ENCODE measurements around the gene EFNA3. TPM values are rescaled to one million over a fixed set of nuclear protein-coding genes. Genes with fewer than 3 reads are reported as not detected.
A peak's percentile ranks its signal among the peaks of the same experiment; 100 is the strongest.

The EFNA3 gene
- total and polyA plus RNA-seq, 9 of the 15 experiments (the other 6 are each of a cell fraction or from before 2014, with no cell fraction given) = 0.59 to 7.9 (median 4.7) TPM

DNA sequence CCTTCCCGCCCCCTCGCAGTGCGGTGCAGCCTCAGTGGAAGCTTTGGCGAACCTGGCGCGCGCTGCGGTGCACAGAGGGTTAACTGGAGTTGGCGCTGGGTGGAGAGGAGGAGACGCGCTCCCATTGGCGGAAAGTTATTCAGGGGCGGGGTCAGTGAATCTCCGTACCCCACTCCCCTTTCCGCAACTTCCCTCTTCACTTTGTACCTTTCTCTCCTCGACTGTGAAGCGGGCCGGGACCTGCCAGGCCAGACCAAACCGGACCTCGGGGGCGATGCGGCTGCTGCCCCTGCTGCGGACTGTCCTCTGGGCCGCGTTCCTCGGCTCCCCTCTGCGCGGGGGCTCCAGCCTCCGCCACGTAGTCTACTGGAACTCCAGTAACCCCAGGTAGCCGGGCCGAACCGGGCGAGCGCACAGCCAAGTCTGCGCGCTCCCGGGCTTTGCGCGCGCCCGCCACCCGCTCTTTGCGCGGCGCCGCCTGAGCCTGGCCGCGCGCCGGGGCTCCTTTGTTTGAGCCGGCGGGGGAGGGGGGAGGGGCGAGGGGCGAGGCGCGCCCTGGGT lies 15.0 kb upstream of the EFNA3 start, which contains the start of gene EFNA4 (continued):
- TF ChIP-seq, protein P1, sequence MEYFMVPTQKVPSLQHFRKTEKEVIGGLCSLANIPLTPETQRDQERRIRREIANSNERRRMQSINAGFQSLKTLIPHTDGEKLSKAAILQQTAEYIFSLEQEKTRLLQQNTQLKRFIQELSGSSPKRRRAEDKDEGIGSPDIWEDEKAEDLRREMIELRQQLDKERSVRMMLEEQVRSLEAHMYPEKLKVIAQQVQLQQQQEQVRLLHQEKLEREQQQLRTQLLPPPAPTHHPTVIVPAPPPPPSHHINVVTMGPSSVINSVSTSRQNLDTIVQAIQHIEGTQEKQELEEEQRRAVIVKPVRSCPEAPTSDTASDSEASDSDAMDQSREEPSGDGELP (CRISPR knock-in tag; IDR thresholded peaks at IDR 0.05; ENCODE audit: borderline replicate concordance) = peak; percentile 13; the same call in 1 of the 2 replicates
- TF ChIP-seq ATF7 (IDR thresholded peaks at IDR 0.05) (peak; percentile 63), HCFC1 (IDR thresholded peaks at IDR 0.05; ENCODE audit: low read depth, low read length) (no peak), LARP7 (IDR thresholded peaks at IDR 0.05) (no peak; the same call in 1 of the 2 replicates), ZNF778 (CRISPR knock-in tag; IDR thresholded peaks at IDR 0.05) (no peak), SLC30A9 (CRISPR knock-in tag; IDR thresholded peaks at IDR 0.05) (no peak), NUFIP1 (IDR thresholded peaks at IDR 0.05; ENCODE audit: partially characterized antibody) (no peak), E2F8 (IDR thresholded peaks at IDR 0.05; ENCODE audit: low read depth, partially characterized antibody) (peak; percentile 69), HNRNPLL (IDR thresholded peaks at IDR 0.05; ENCODE audit: low read depth, low read length, poor library complexity, severe bottlenecking) (peak; percentile 82), CTBP1 (IDR thresholded peaks at IDR 0.05; ENCODE audit: borderline replicate concordance) (peak; percentile 80), SMAD4 (CRISPR knock-in tag; conservative IDR thresholded peaks at IDR 0.05) (no peak), NRF1 (conservative IDR thresholded peaks at IDR 0.05 in 1 of 2, IDR thresholded peaks at IDR 0.05 in 1 of 2) (peak; percentile 71 to 74), TGIF2 (CRISPR knock-in tag; IDR thresholded peaks at IDR 0.05) (no peak), RBM14 (IDR thresholded peaks at IDR 0.05; ENCODE audit: borderline replicate concordance, insufficient read depth, low read depth, low read length) (no peak), ID3 (CRISPR knock-in tag; IDR thresholded peaks at IDR 0.05) (no peak), ID3 (tag; IDR thresholded peaks at IDR 0.05) (peak; percentile 54; the same call in 1 of the 2 replicates), SOX6 (IDR thresholded peaks at IDR 0.05) (no peak), ARID1B (IDR thresholded peaks at IDR 0.05) (no peak), HNRNPH1 (optimal IDR thresholded peaks at IDR 0.05; ENCODE audit: low read depth, low read length) (no peak), MNT (conservative IDR thresholded peaks at IDR 0.05) (peak in 1 of 2 experiments; percentile 31; a peak in 2 of 4 replicates), TARDBP (IDR thresholded peaks at IDR 0.05) (no peak)
